ENCODE measurements around the gene TMUB2.

GRCh38 chr17:44203731-44204440 is 17.1 kb downstream of the TMUB2 start:
- TF ChIP-seq EZH2 (IDR thresholded peaks at IDR 0.05; ENCODE audit: insufficient read depth, poor library complexity, severe bottlenecking) (no peak), EZH2phosphoT487 (IDR thresholded peaks at IDR 0.05; ENCODE audit: insufficient read depth, low read depth) (no peak)
